HepG2 (cell line): ENCODE data around the gene PHRF1. TPM values are rescaled to one million over a fixed set of nuclear protein-coding genes. Genes with fewer than 3 reads are reported as not detected.

ENCODE experiments used
- CENPBD1 ChIP-seq: sonication (generic); formaldehyde crosslinking; IDR thresholded peaks from 2 replicates; pipeline ENCODE4 v1.8.0; 2022; ENCODE audit warnings: missing genetic modification reagents, low read depth, mild to moderate bottlenecking, borderline replicate concordance
- ELF1 ChIP-seq: sonication (generic); formaldehyde crosslinking; IDR thresholded peaks from 2 replicates; pipeline ENCODE4 v1.4.0; 2020; ENCODE audit warnings: missing genetic modification reagents
- ETS1 ChIP-seq: sonication (generic); formaldehyde crosslinking; IDR thresholded peaks from 2 replicates; pipeline ENCODE4 v1.4.0; 2020; ENCODE audit warnings: missing genetic modification reagents
- FOXA3 ChIP-seq: IDR thresholded peaks from 2 replicates; pipeline ENCODE4 v1.6.1; 2016; ENCODE audit warnings: missing genetic modification reagents, missing compliant biosample characterization
- GTF2F1 ChIP-seq: fragments of 150-350 bp; IDR thresholded peaks from 2 replicates; pipeline ENCODE4 v1.6.1; 2014; ENCODE audit warnings: low read length
- HDAC1 ChIP-seq: sonication (generic); formaldehyde crosslinking; IDR thresholded peaks from 2 replicates; pipeline ENCODE4 v1.5.1; 2020; ENCODE audit warnings: mild to moderate bottlenecking, missing genetic modification reagents
- HNRNPUL1 ChIP-seq: fragments of 200-400 bp; formaldehyde crosslinking; IDR thresholded peaks from 2 replicates; pipeline ENCODE4 v1.6.1; 2017; ENCODE audit warnings: low read depth, mild to moderate bottlenecking, low read length, moderate library complexity
- IKZF4 ChIP-seq: sonication (generic); formaldehyde crosslinking; IDR thresholded peaks from 2 replicates; pipeline ENCODE4 v1.5.1; 2020; ENCODE audit warnings: borderline replicate concordance, mild to moderate bottlenecking, low read depth, missing genetic modification reagents; ENCODE audit errors: not compliant biosample characterization
- IRF1 ChIP-seq: sonication (generic); formaldehyde crosslinking; IDR thresholded peaks from 2 replicates; pipeline ENCODE4 v1.4.0; 2020; ENCODE audit warnings: low read depth, mild to moderate bottlenecking, missing genetic modification reagents
- JUNB ChIP-seq: sonication (generic); formaldehyde crosslinking; IDR thresholded peaks from 2 replicates; pipeline ENCODE4 v1.8.0; 2022; ENCODE audit warnings: missing genetic modification reagents, mild to moderate bottlenecking, borderline replicate concordance
- KDM5B ChIP-seq: sonication (generic); formaldehyde crosslinking; IDR thresholded peaks from 2 replicates; pipeline ENCODE4 v1.4.0; 2020; ENCODE audit warnings: missing genetic modification reagents, mild to moderate bottlenecking, borderline replicate concordance
- KLF15 ChIP-seq: sonication (generic); formaldehyde crosslinking; IDR thresholded peaks from 2 replicates; pipeline ENCODE4 v1.8.1; 2023; ENCODE audit warnings: borderline replicate concordance, mild to moderate bottlenecking, inconsistent platforms, missing genetic modification reagents, mixed read lengths
- MBD4 ChIP-seq: IDR thresholded peaks from 2 replicates; pipeline ENCODE4 v1.6.1; 2012; ENCODE audit warnings: low read length, inconsistent platforms, borderline replicate concordance
- MXI1 ChIP-seq: IDR thresholded peaks from 3 replicates; pipeline ENCODE4 v1.6.1; 2012; ENCODE audit warnings: low read depth, low read length, inconsistent platforms, borderline replicate concordance
- NCOA1 ChIP-seq: sonication (generic); formaldehyde crosslinking; IDR thresholded peaks from 2 replicates; pipeline ENCODE4 v1.9.0; 2021; ENCODE audit warnings: missing genetic modification reagents
- POLR2AphosphoS2 ChIP-seq: IDR thresholded peaks from 2 replicates; pipeline ENCODE4 v1.6.1; 2011; ENCODE audit warnings: low read depth, low read length, improper control_type of control experiment
- RARA ChIP-seq: IDR thresholded peaks from 2 replicates; pipeline ENCODE4 v1.6.1; 2016; ENCODE audit warnings: missing genetic modification reagents, missing compliant biosample characterization
- SAFB2 ChIP-seq: sonication (generic); formaldehyde crosslinking; IDR thresholded peaks from 2 replicates; pipeline ENCODE4 v1.5.1; 2020; ENCODE audit warnings: missing genetic modification reagents, low read depth, mild to moderate bottlenecking, borderline replicate concordance
- SALL2 ChIP-seq: sonication (generic); formaldehyde crosslinking; IDR thresholded peaks from 2 replicates; pipeline ENCODE4 v1.8.1; 2023; ENCODE audit warnings: mild to moderate bottlenecking, missing genetic modification reagents, inconsistent platforms
- SMARCE1 ChIP-seq: fragments of 450-650 bp; IDR thresholded peaks from 2 replicates; pipeline ENCODE4 v1.6.1; 2017; ENCODE audit warnings: borderline replicate concordance
- THRA ChIP-seq: sonication (generic); formaldehyde crosslinking; IDR thresholded peaks from 2 replicates; pipeline ENCODE4 v1.4.0; 2020; ENCODE audit warnings: missing genetic modification reagents, borderline replicate concordance
- ZBTB1 ChIP-seq: sonication (generic); formaldehyde crosslinking; IDR thresholded peaks from 2 replicates; pipeline ENCODE4 v1.4.0; 2020; ENCODE audit warnings: missing genetic modification reagents, borderline replicate concordance
- ZKSCAN8 ChIP-seq: IDR thresholded peaks from 2 replicates; pipeline ENCODE4 v1.6.1; 2016; ENCODE audit warnings: borderline replicate concordance, missing genetic modification reagents, missing compliant biosample characterization
- ZNF253 ChIP-seq: sonication (generic); formaldehyde crosslinking; IDR thresholded peaks from 2 replicates; pipeline ENCODE4 v1.8.0; 2022; ENCODE audit warnings: mild to moderate bottlenecking, missing genetic modification reagents, borderline replicate concordance
- ZNF577 ChIP-seq: sonication (generic); formaldehyde crosslinking; IDR thresholded peaks from 2 replicates; pipeline ENCODE4 v1.4.0; 2020; ENCODE audit warnings: mild to moderate bottlenecking, low read depth, missing genetic modification reagents, borderline replicate concordance
- ZNF678 ChIP-seq: sonication (generic); formaldehyde crosslinking; IDR thresholded peaks from 2 replicates; pipeline ENCODE4 v1.4.0; 2020; ENCODE audit warnings: mild to moderate bottlenecking, missing genetic modification reagents
- ZNF720 ChIP-seq: sonication (generic); formaldehyde crosslinking; IDR thresholded peaks from 2 replicates; pipeline ENCODE4 v1.4.0; 2020; ENCODE audit warnings: missing genetic modification reagents
- ZNF83 ChIP-seq: sonication (generic); formaldehyde crosslinking; IDR thresholded peaks from 2 replicates; pipeline ENCODE4 v1.4.0; 2020; ENCODE audit warnings: missing genetic modification reagents, mild to moderate bottlenecking, borderline replicate concordance
- polyA plus RNA-seq, 8 experiments: library from polyadenylated mRNA; depleted of rRNA in 3 of 8; stranded (reverse) in 7 of 8; unstranded in 1 of 8; fragments of >200 nt; fragmentation: Illumina TruSeq in 4 of 8; extraction: Trizol in 4 of 8; gene quantifications; 2 replicates each; pipeline versions ENCODE4 v1.2.1 to v1.2.3, GENCODE V29; 2011 to 2016; ENCODE audit warnings: low read depth in 4 of 8, missing spikeins in 1 of 8, mixed read lengths in 1 of 8; ENCODE audit not compliant: insufficient read depth in 1 of 8
- total RNA-seq, 5 experiments: library from RNA; depleted of rRNA; stranded (reverse); fragments of >200 nt; fragmentation: Illumina TruSeq; extraction: Trizol; gene quantifications; 2 replicates each; pipeline ENCODE4 v1.2.3, GENCODE V29; 2016; ENCODE audit warnings: low read depth in 1 of 5

PHRF1 gene
- total and polyA plus RNA-seq, 2 of the 13 experiments (the other 11 are each of a cell fraction or from before 2014, with no cell fraction given) = 8.2 to 16.7 TPM

GRCh38 chr11:554428-555226, 21.6 kb upstream of the PHRF1 start (continued):
- TF ChIP-seq SAFB2 (CRISPR knock-in tag) (no peak), SMARCE1 (no peak), RARA (CRISPR knock-in tag) (no peak), ZNF83 (no peak), ZNF577 (CRISPR knock-in tag) (no peak), ETS1 (no peak), HNRNPUL1 (no peak), ZNF253 (CRISPR knock-in tag) (no peak), ZNF720 (CRISPR knock-in tag) (no peak), IRF1 (CRISPR knock-in tag) (no peak), GTF2F1 (no peak), KLF15 (CRISPR knock-in tag) (no peak), ELF1 (CRISPR knock-in tag) (peak; percentile 65), ZBTB1 (no peak), FOXA3 (0 out of 2 replicates have a peak, but pooled peaks have one; percentile 12), ZNF678 (CRISPR knock-in tag) (no peak), MXI1 (no peak), CENPBD1 (CRISPR knock-in tag) (no peak), HDAC1 (peak; percentile 43; the same call in 1 of the 2 replicates), NCOA1 (CRISPR knock-in tag) (no peak), SALL2 (CRISPR knock-in tag) (no peak), ZKSCAN8 (no peak), POLR2AphosphoS2 (no peak), IKZF4 (no peak), THRA (peak; percentile 34; the same call in 1 of the 2 replicates), KDM5B (CRISPR knock-in tag) (no peak), MBD4 (no peak), JUNB (CRISPR knock-in tag) (no peak)
